K562 (cell line): ENCODE results near the gene CCR8. TPM values are rescaled to one million over a fixed set of nuclear protein-coding genes. Genes with fewer than 3 reads are reported as not detected.

Experiments
- ATAC-seq: fragments of 200-7000 bp; cut with Tn5 transposase; 3 replicates; pipeline ENCODE4 v1.9.1; 2020; ENCODE audit warnings: moderate library complexity
- Bru-seq: library from RNA; stranded (reverse); fragments of 400-500 nt; gene quantifications from one replicate; lab custom pipeline; 2021; lab: Mats Ljungman, UMichigan
- BruChase-seq, 2 experiments: library from RNA; stranded (reverse); fragments of 400-500 nt; gene quantifications; one replicate each; lab custom pipeline; 2021; lab: Mats Ljungman, UMichigan
- BruUV-seq: library from RNA; stranded (reverse); fragments of 400-500 nt; replicated peaks from 2 replicates; lab custom pipeline; 2021; lab: Mats Ljungman, UMichigan
- CTCF ChIA-PET: fragments of 300-600 bp; formaldehyde crosslinking; extraction: SDS; loops from one replicate; lab custom pipeline; 2021; ENCODE audit warnings: low intra/inter-chr PET ratio; lab: Yijun Ruan, JAX
- POLR2A ChIA-PET: fragments of 300-600, 350-650 bp; sonication (Branson Sonifier 250); formaldehyde crosslinking; extraction: SDS; loops from one replicate; lab custom pipeline; 2021; ENCODE audit warnings: antibody characterized with exemption, inconsistent platforms; lab: Yijun Ruan, JAX
- DNase-seq, 4 experiments: peaks; one replicate each; pipeline versions ENCODE4 v3.0.0 to v3.0.0-alpha.2; 2011 to 2018; ENCODE audit warnings: low spot score in 3 of 4, mixed read lengths in 3 of 4; ENCODE audit errors: extremely low read depth in 1 of 4
- FAIRE-seq: peaks from 2 replicates; lab custom pipeline; 2011; peaks lifted over from hg19 to GRCh38; lab: Jason Lieb, UNC
- H2AFZ ChIP-seq: 2 replicates; pipeline ENCODE4 v1.6.0; 2011; ENCODE audit warnings: low read depth, low read length, control low read depth, inconsistent platforms
- H3K27ac ChIP-seq: fragments of 200-600 bp; 3 replicates; pipeline ENCODE4 v1.8.0; 2011; ENCODE audit warnings: low read depth, mild to moderate bottlenecking, control low read depth, inconsistent platforms, low read length, moderate library complexity, mixed read lengths; ENCODE audit errors: extremely low read depth
- H3K27me3 ChIP-seq, 2 experiments: fragments of 300-600 bp in 1 of 2; 2 replicates in 1 of 2; 3 replicates in 1 of 2; pipeline versions ENCODE4 v1.6.0 to v1.8.0; 2011; ENCODE audit warnings: inconsistent platforms in 2 of 2, low read length in 2 of 2, mild to moderate bottlenecking in 1 of 2, mixed read lengths in 1 of 2, moderate library complexity in 1 of 2; ENCODE audit not compliant: control insufficient read depth in 2 of 2, insufficient read depth in 2 of 2
- H3K36me3 ChIP-seq: fragments of 300-600 bp; 3 replicates; pipeline ENCODE4 v1.8.0; 2011; ENCODE audit warnings: mild to moderate bottlenecking, low read length, inconsistent platforms; ENCODE audit not compliant: control insufficient read depth, insufficient read depth
- H3K4me1 ChIP-seq, 2 experiments: fragments of 200-600 bp in 1 of 2; replicated peaks in 1 of 2; 2 replicates in 1 of 2; 3 replicates in 1 of 2; pipeline versions ENCODE4 v1.5.1 to v1.8.0; 2011; ENCODE audit warnings: inconsistent platforms in 2 of 2, low read length in 2 of 2, mild to moderate bottlenecking in 1 of 2, mixed read lengths in 1 of 2, moderate library complexity in 1 of 2; ENCODE audit not compliant: control insufficient read depth in 2 of 2, insufficient read depth in 2 of 2
- H3K4me2 ChIP-seq: 2 replicates; pipeline ENCODE4 v1.6.1; 2011; ENCODE audit warnings: low read length, control low read depth, inconsistent platforms, mixed read lengths; ENCODE audit not compliant: insufficient read depth
- H3K4me3 ChIP-seq: fragments of 200-600 bp; sonication (generic), shearing (Covaris generic); 2 replicates; pipeline ENCODE4 v1.5.1; 2016; ENCODE audit warnings: control low read depth, inconsistent platforms
- H3K79me2 ChIP-seq: fragments of 200-600 bp; 3 replicates; pipeline ENCODE4 v1.8.0; 2011; ENCODE audit warnings: low read length, inconsistent platforms; ENCODE audit not compliant: control insufficient read depth, insufficient read depth
- H3K9ac ChIP-seq, 2 experiments: 2 replicates each; pipeline versions ENCODE4 v1.6.0 to v1.6.1; 2011; ENCODE audit warnings: low read depth in 2 of 2, low read length in 2 of 2, control low read depth in 1 of 2, inconsistent platforms in 1 of 2, mild to moderate bottlenecking in 1 of 2, mixed read lengths in 1 of 2; ENCODE audit not compliant: insufficient read depth in 1 of 2
- H3K9me1 ChIP-seq: one replicate; pipeline ENCODE4 v1.6.0; 2011; ENCODE audit warnings: inconsistent platforms, mild to moderate bottlenecking, low read length, moderate library complexity; ENCODE audit not compliant: control insufficient read depth, insufficient read depth
- H3K9me3 ChIP-seq: replicated peaks from 2 replicates; pipeline ENCODE4 v1.5.1; 2011; ENCODE audit warnings: low read depth, low read length, inconsistent platforms; ENCODE audit not compliant: control insufficient read depth, insufficient read depth
- H4K20me1 ChIP-seq: replicated peaks from 2 replicates; pipeline ENCODE4 v1.6.1; 2011; ENCODE audit warnings: low read length, inconsistent platforms, mixed read lengths; ENCODE audit not compliant: control insufficient read depth, insufficient read depth
- ELK3 ChIP-seq: fragments of 450-650 bp; formaldehyde crosslinking; IDR thresholded peaks from 2 replicates; pipeline ENCODE4 v1.4.0; 2020; ENCODE audit warnings: mild to moderate bottlenecking
- OTX1 ChIP-seq: fragments of 450-650 bp; formaldehyde crosslinking; IDR thresholded peaks from 2 replicates; pipeline ENCODE4 v1.4.0; 2022; ENCODE audit warnings: mild to moderate bottlenecking
- POU5F1 ChIP-seq: fragments of 150-350 bp; IDR thresholded peaks from 2 replicates; pipeline ENCODE4 v1.6.1; 2014; ENCODE audit warnings: borderline replicate concordance, low read length, low read depth, mild to moderate bottlenecking; ENCODE audit not compliant: partially characterized antibody
- RAD51 ChIP-seq: fragments of 450-650 bp; IDR thresholded peaks from 2 replicates; pipeline ENCODE4 v1.7.1; 2016; ENCODE audit warnings: low read depth, mild to moderate bottlenecking, borderline replicate concordance
- ZBED1 ChIP-seq: IDR thresholded peaks from 2 replicates; pipeline ENCODE4 v1.6.1; 2014
- ZNF12 ChIP-seq: sonication (generic); formaldehyde crosslinking; IDR thresholded peaks from 2 replicates; pipeline ENCODE4 v1.4.0; 2020; ENCODE audit warnings: mild to moderate bottlenecking, missing genetic modification reagents
- WGBS: fragments of 100-300 bp; shearing (Covaris generic); methylation state at CpG from one replicate; pipeline ENCODE4 v1.1.6; 2016; ENCODE audit warnings: low coverage, mixed read lengths; ENCODE audit not compliant: insufficient coverage; ENCODE audit errors: missing lambda C conversion rate; 5-methylcytosine and 5-hydroxymethylcytosine counted together
- in situ Hi-C: fragments of 300-500 bp; cut with MboI; formaldehyde crosslinking; loops from 4 replicates; pipeline ENCODE4 v1.15.0; 2018; ENCODE audit warnings: inconsistent platforms, mixed read lengths
- intact Hi-C: fragments of 100-400 bp; cut with micrococcal nuclease; formaldehyde crosslinking; loops from 2 replicates; pipeline ENCODE4 v1.14.2; 2022
- long read RNA-seq, 3 experiments: library from polyadenylated mRNA in 2 of 3; library from RNA in 1 of 3; unstranded in 2 of 3; stranded (forward) in 1 of 3; transcript quantifications; one replicate each; pipeline ENCODE4 v2.0.0, GENCODE V29; 2019 to 2022
- polyA minus RNA-seq, 3 experiments: library from RNA; depleted of rRNA, polyadenylated mRNA; stranded (reverse); fragments of >200 nt; gene quantifications; 2 replicates each; pipeline ENCODE4 v1.2.3, GENCODE V29; 2011
- polyA plus RNA-seq, 8 experiments: library from polyadenylated mRNA; depleted of rRNA in 4 of 8; stranded (reverse) in 5 of 8; unstranded in 3 of 8; fragments of >200 nt; fragmentation: Nextera tagmentation in 2 of 8; fragmentation: Illumina TruSeq in 1 of 8; extraction: Ambion mirVana in 2 of 8; extraction: Trizol in 1 of 8; gene quantifications; 2 replicates each; pipeline versions ENCODE4 v1.2.1 to v1.2.3, GENCODE V29; 2011 to 2014; ENCODE audit warnings: inconsistent platforms in 1 of 8, missing spikeins in 1 of 8
- total RNA-seq, 7 experiments: library from RNA; depleted of rRNA in 6 of 7; stranded (reverse); fragments of >200 nt in 6 of 7; fragmentation: Illumina TruSeq in 2 of 7; extraction: Trizol in 2 of 7; gene quantifications; 2 replicates each; pipeline versions ENCODE4 v1.2.1 to v1.2.3, GENCODE V29; 2011 to 2021; ENCODE audit warnings: low replicate concordance in 1 of 7

Gene CCR8
- not detected in 2 replicates for total RNA-seq (2011; cell fraction: chromatin; rRNA removed; ENCODE audit: low replicate concordance)
- not detected in 2 replicates for total RNA-seq (2011; cell fraction: nucleolus; rRNA removed)
- not detected in 2 replicates for total RNA-seq (2011; cell fraction: nucleoplasm; rRNA removed)
- total RNA-seq (2014; rRNA removed) (not detected in 2 replicates), total RNA-seq (2014; rRNA removed; fragmentation: Illumina TruSeq; extraction: Trizol) (not detected in 2 replicates), total RNA-seq (2015; rRNA removed; fragmentation: Illumina TruSeq; extraction: Trizol) (not detected in 2 replicates), total RNA-seq (2021) (not detected in 2 replicates), polyA plus RNA-seq (2011; rRNA removed) (not detected in 2 replicates), polyA plus RNA-seq (2014; fragmentation: Illumina TruSeq; extraction: Trizol) (not detected in 2 replicates), polyA plus RNA-seq (2014; fragmentation: Nextera tagmentation; extraction: Ambion mirVana) (not detected), polyA plus RNA-seq (2014; rRNA removed) (not detected in 2 replicates), polyA minus RNA-seq (2011; rRNA and poly(A)+ RNA removed) (not detected in 2 replicates), Bru-seq, nascent RNA (not detected), BruChase-seq, experiment 1, labeled RNA remaining after a 2-hour chase (not detected), BruChase-seq, experiment 2, labeled RNA remaining after a 6-hour chase (not detected)
- 0.04 TPM in 1 of 2 replicates, not detected in the other for polyA plus RNA-seq (2011; cell fraction: cytosol; rRNA removed)
- not detected in 2 replicates for polyA plus RNA-seq (2011; cell fraction: nucleus; rRNA removed)
- 0.09 TPM in 1 of 2 replicates, not detected in the other for polyA plus RNA-seq (2012)
- not detected in 2 replicates for polyA minus RNA-seq (2011; cell fraction: cytosol; rRNA and poly(A)+ RNA removed)
- polyA minus RNA-seq (2011; cell fraction: nucleus; rRNA and poly(A)+ RNA removed): not detected in 2 replicates
- long read RNA-seq, experiment 1: 0 reads
- long read RNA-seq, experiment 2: 0 reads
- long read RNA-seq, experiment 3: 0 reads

GRCh38 chr3:39329493-39329892, at the start of gene CCR8:
TSS of gene CCR8 (plus strand) at chr3:39329709. CDS start at chr3:39332332, 2,623 bp downstream.
- Histone ChIP-seq H3K9ac (no peak within 1 kb of the TSS), H3K79me2 (no peaks in the 10 kb centered on the region), H3K36me3 (no peaks in the 10 kb centered on the region), H4K20me1 (no peaks in the 10 kb centered on the region)
- no peak for ATAC-seq
- BruUV-seq: no TSS peak
- WGBS: 0% methylated on average over 1 of the region's 1 CpG
- in situ Hi-C loops: no loop called here
- POLR2A ChIA-PET: no interaction called here
- no peak for TF ChIP-seq POU5F1
- TF ChIP-seq ZBED1: no peak
- TF ChIP-seq OTX1 (CRISPR knock-in tag): no peak
- no peak for TF ChIP-seq RAD51
- no peak for TF ChIP-seq ZNF12 (CRISPR knock-in tag)
- no peak for TF ChIP-seq ELK3 (CRISPR knock-in tag)
- TF ChIP-seq, all 486 proteins: peak for 0
- Histone ChIP-seq H3K4me3 (no peak within 1 kb of the TSS), H3K4me1 (no peaks in the 10 kb centered on the region; a peak in 1 of 5 replicates), H2AFZ (no peak within 1 kb of the TSS), H3K9me3 (no peaks in the 10 kb centered on the region), H3K27me3 (peaks cover 5% of the 10 kb centered on the region in 2 experiments; a peak in 2 of 5 replicates), H3K9me1 (no peaks in the 10 kb centered on the region), H3K4me2 (no peak within 1 kb of the TSS), H3K27ac (no peak within 1 kb of the TSS)
- no peak for DNase-seq
- no peak for FAIRE-seq
- intact Hi-C loops: no loop called here
- CTCF ChIA-PET: no interaction called here
